Subcutaneous abdominal adipose tissue (tissue), 5 donors: ENCODE results near the gene MRPL58.
"Not testable (repeated sequence)": the region's sequence is repeated elsewhere in the genome, so short reads cannot be mapped to it uniquely, and the experiment has no call there.

Experiments used
- H3K27ac ChIP-seq: one replicate; pipeline ENCODE4 v1.7.0; 2013; ENCODE audit warnings: low read depth, mild to moderate bottlenecking, inconsistent platforms, low read length, moderate library complexity
- H3K27me3 ChIP-seq, 5 donors: one replicate each; pipeline ENCODE4 v1.7.0; 2013; ENCODE audit warnings: low read length in 5 of 5, inconsistent platforms in 1 of 5; ENCODE audit not compliant: control insufficient read depth in 5 of 5, insufficient read depth in 4 of 5
- H3K36me3 ChIP-seq, 5 donors: one replicate each; pipeline ENCODE4 v1.7.0; 2013; ENCODE audit warnings: low read length in 5 of 5; ENCODE audit not compliant: control insufficient read depth in 5 of 5, insufficient read depth in 5 of 5
- H3K4me1 ChIP-seq, 5 donors: one replicate each; pipeline ENCODE4 v1.7.0; 2013; ENCODE audit warnings: low read length in 5 of 5, mild to moderate bottlenecking in 3 of 5, moderate library complexity in 1 of 5; ENCODE audit not compliant: control insufficient read depth in 5 of 5, insufficient read depth in 5 of 5
- H3K4me3 ChIP-seq, 5 donors: one replicate each; pipeline ENCODE4 v1.7.0; 2013; ENCODE audit warnings: low read length in 5 of 5, low read depth in 1 of 5
- H3K9ac ChIP-seq, 5 donors: one replicate each; pipeline ENCODE4 v1.7.0; 2013; ENCODE audit warnings: low read length in 5 of 5, mild to moderate bottlenecking in 4 of 5, moderate library complexity in 3 of 5
- H3K9me3 ChIP-seq, 5 donors: one replicate each; pipeline ENCODE4 v1.7.0; 2013; ENCODE audit warnings: low read length in 5 of 5; ENCODE audit not compliant: control insufficient read depth in 5 of 5
- donor health status: healthy.
- donor health status: healthy.
- donor health status: healthy.
- donor health status: healthy.
- donor health status: healthy.

Gene MRPL58

DNA sequence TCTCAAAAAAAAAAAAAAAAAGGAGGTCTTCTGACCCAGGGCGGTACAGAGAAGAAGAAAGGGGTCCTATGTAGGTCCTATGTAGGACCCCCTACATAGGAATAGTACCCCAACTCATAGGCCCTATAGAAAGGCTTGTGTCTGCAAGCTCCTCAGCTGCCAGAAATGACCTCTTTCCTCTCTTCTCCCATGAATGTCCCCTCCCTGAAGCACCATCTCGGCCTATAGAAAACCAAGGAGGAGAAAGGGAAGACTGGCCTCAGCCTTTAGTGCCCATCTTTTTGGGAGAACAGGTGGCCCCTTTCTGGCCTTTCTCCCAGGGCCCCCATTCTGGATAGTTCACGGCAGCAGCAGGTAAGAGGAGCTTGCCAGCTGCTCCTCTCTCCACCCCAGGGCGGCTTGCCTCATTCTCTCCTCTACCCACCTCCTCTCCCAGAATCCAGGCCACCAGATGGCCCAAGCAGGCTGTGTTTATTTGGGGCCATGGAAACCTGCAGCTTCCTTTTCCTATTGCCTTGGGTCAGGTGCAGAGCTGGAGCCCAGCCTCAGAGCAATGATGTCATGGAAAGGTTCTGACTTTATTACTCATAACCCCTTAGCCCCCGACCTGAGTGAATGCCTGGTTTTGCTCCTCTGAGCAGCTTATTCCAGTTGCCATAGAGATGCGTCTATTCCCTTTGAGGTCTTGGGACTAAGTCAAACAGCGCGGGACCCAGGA is 1.6 kb upstream of the MRPL58 start:
- H3K4me1 ChIP-seq: peaks cover 8 to 28% (median 27%) of the 10 kb centered on the region in 5 donors
- no peaks in the 10 kb centered on the region for H3K27me3 ChIP-seq
- H3K36me3 ChIP-seq: no peaks in the 10 kb centered on the region
- no peak overlapping the region for H3K4me3 ChIP-seq
- H3K9ac ChIP-seq: no peak overlapping the region
- H3K27ac ChIP-seq: peak overlapping the region; percentile 85
- H3K9me3 ChIP-seq: no peaks in the 10 kb centered on the region

- Histone ChIP-seq H3K4me1 (peaks cover 8 to 28% (median 27%) of the 10 kb centered on the region in 5 donors), H3K27me3 (no peaks in the 10 kb centered on the region), H3K36me3 (peaks cover 0 to 4% (median 2%) of the 10 kb centered on the region in 5 donors), H3K4me3 (peak overlapping the region; percentile 73 to 97 (median 88)), H3K9ac (peak overlapping the region; percentile 56 to 97 (median 89)), H3K9me3 (no peaks in the 10 kb centered on the region), H3K27ac (peak overlapping the region; percentile 85)
Measured at GRCh38 chr17:75011401-75012095, 922 bp upstream of the MRPL58 start.

DNA sequence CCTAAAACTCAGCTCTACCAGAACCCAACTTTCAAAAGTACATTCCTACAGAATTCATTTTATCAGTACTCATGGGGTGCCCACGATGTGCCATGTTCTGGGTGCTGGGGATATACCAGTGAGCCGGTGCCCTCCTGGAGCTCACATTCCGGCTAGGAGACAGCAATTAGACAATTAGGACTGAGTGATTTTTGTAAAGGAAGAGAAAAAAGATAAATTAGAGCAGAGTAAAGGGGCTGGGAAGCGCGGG is 449 bp upstream of the MRPL58 start:
- Histone ChIP-seq H3K27ac (peak overlapping the region; percentile 85), H3K9me3 (no peaks in the 10 kb centered on the region), H3K4me1 (peaks cover 8 to 28% (median 27%) of the 10 kb centered on the region in 5 donors), H3K36me3 (peaks cover 0 to 9% (median 4%) of the 10 kb centered on the region in 5 donors), H3K4me3 (peak overlapping the region; percentile 73 to 97 (median 88)), H3K27me3 (no peaks in the 10 kb centered on the region), H3K9ac (peak overlapping the region; percentile 56 to 97 (median 89))

DNA sequence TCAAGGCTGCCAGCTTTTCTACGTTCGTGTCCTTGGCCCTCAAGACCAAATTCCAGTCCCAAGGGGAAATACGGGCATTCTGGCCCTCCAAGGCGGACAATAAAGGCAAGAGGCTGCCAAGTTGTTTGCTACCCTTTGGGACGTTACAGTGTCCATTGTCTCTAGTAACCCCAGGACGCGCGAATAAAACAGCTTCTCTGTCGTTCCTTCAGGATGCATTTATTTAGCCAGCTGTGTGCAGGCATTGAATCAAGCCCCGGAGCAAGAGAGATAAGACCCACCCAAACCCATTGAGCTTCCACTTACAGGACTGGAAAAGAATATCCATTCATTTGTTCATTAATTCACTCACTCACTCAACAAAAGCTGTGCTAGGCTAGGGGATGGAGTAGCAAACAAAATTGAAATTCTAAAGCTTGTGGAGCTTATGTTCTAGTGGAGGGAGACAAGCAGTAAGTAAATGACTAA is 656 bp downstream of the MRPL58 start:
- H3K36me3 ChIP-seq: peaks cover 0 to 9% (median 6%) of the 10 kb centered on the region in 5 donors
- no peaks in the 10 kb centered on the region for H3K9me3 ChIP-seq
- H3K27ac ChIP-seq: peak overlapping the region; percentile 85
- peak overlapping the region; percentile 77 to 97 (median 95) for H3K4me3 ChIP-seq
- peaks cover 8 to 28% (median 27%) of the 10 kb centered on the region in 5 donors for H3K4me1 ChIP-seq
- H3K9ac ChIP-seq: peak overlapping the region; percentile 73 to 97 (median 89)
- H3K27me3 ChIP-seq: no peaks in the 10 kb centered on the region

DNA sequence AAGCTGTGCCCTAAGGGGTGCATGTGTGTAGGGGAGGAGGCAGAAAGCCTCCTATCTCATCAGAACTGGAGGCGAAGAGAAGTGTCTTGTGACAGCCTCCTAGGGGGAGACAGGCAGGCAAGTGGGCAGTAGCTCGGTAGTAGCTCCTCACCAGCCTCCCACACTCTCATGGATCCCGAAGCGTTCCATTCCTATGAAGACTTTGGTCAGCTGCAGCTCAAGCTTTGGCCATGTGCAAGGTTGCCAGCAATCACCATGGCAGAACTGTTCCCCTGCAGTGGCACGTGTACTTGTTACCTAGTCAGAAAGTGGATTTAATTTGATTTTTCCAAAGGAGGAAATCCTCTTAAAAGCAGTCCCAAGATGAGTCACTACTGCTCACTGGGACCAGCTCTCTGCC is 6.7 kb downstream of the MRPL58 start:
- no peak overlapping the region for H3K4me3 ChIP-seq
- peaks cover 5 to 54% (median 40%) of the 10 kb centered on the region in 5 donors for H3K36me3 ChIP-seq
- no peak overlapping the region for H3K9ac ChIP-seq
- no peak overlapping the region for H3K27ac ChIP-seq
- no peaks in the 10 kb centered on the region for H3K9me3 ChIP-seq
- no peaks in the 10 kb centered on the region for H3K4me1 ChIP-seq
- no peaks in the 10 kb centered on the region for H3K27me3 ChIP-seq

GRCh38 chr17:75019710-75020109 is 7.2 kb downstream of the MRPL58 start:
- no peak overlapping the region for H3K4me3 ChIP-seq
- H3K27ac ChIP-seq: no peak overlapping the region
- H3K9me3 ChIP-seq: no peaks in the 10 kb centered on the region
- no peaks in the 10 kb centered on the region for H3K4me1 ChIP-seq
- no peaks in the 10 kb centered on the region for H3K27me3 ChIP-seq
- H3K36me3 ChIP-seq: peaks cover 5 to 54% (median 40%) of the 10 kb centered on the region in 5 donors
- H3K9ac ChIP-seq: no peak overlapping the region

DNA sequence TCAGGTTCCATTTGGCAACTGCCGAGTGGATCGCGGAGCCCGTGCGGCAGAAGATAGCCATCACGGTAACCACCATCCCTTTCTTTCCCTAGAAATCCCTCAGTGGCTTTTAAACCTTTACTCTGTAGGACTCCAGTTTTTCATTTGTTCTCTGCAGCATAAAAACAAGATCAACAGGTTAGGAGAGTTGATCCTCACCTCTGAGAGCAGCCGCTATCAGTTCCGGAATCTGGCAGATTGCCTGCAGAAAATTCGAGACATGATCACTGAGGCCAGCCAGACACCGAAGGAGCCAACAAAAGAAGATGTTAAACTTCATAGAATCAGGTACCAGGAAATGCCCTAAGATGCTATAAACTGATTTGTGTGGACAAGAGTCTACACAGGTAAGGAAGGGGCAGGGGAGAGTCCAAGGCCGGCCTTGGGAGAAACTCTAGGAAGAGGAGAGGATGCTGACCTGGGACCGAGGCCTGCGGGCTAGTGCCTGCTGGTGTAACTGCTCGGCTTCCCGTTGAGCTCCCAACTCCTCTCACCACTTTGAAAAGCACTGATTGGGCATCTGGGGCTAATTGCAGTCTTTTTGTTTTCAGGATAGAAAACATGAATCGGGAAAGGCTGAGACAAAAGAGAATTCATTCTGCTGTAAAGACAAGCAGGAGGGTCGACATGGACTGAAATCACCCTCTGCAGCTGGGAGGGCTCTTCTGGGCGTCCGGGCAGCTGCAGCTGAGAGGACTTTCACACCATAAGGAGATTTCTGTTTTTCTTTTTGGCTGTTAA is 8.1 kb downstream of the MRPL58 start:
- no peaks in the 10 kb centered on the region for H3K4me1 ChIP-seq
- H3K27me3 ChIP-seq: no peaks in the 10 kb centered on the region
- H3K36me3 ChIP-seq: peaks cover 5 to 54% (median 40%) of the 10 kb centered on the region in 5 donors
- H3K9me3 ChIP-seq: no peaks in the 10 kb centered on the region
- no peak overlapping the region for H3K4me3 ChIP-seq
- no peak overlapping the region for H3K27ac ChIP-seq
- no peak overlapping the region for H3K9ac ChIP-seq

GRCh38 chr17:75024686-75025397 is 12.4 kb downstream of the MRPL58 start:
- Histone ChIP-seq H3K4me3 (no peak overlapping the region), H3K9ac (no peak overlapping the region), H3K36me3 (peaks cover 3 to 31% (median 28%) of the 10 kb centered on the region in 5 donors), H3K4me1 (no peaks in the 10 kb centered on the region), H3K27me3 (no peaks in the 10 kb centered on the region), H3K27ac (no peak overlapping the region), H3K9me3 (peaks cover 0 to 4% (median 0%) of the 10 kb centered on the region in 5 donors)

DNA sequence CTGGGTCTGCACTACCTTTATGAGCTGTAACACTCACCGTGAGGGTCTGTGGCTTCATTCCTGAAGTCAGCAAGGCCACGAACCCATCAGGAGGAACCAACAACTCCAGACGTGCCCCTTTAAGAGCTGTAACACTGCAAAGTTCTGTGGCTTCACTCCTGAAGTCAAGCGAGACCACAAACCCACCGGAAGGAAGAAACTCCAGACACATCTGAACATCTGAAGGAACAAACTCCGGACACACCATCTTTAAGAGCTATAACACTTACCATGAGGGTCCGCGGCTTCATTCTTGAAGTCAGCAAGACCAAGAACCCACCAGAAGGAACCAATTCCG is 12.9 kb downstream of the MRPL58 start:
- H3K4me3 ChIP-seq, H3K9ac ChIP-seq, H3K9me3 ChIP-seq, H3K4me1 ChIP-seq, H3K27ac ChIP-seq, H3K27me3 ChIP-seq: not testable (repeated sequence)
- H3K36me3 ChIP-seq: peaks cover 3 to 25% (median 24%) of the 10 kb centered on the region in 5 donors
